Subcutaneous adipose tissue (tissue), 4 donors: ENCODE measurements around the gene FRMD5. TPM values are rescaled to one million over a fixed set of nuclear protein-coding genes. Genes with fewer than 3 reads are reported as not detected.

Experiments used
- CTCF ChIP-seq: fragments of 450-650 bp; IDR thresholded peaks from one replicate; pipeline ENCODE4 v1.5.1; 2016; ENCODE audit warnings: low read depth, mild to moderate bottlenecking, control low read depth, antibody characterized with exemption, moderate library complexity
- total RNA-seq, 4 donors: library from RNA; depleted of rRNA; stranded (reverse); fragments of >200 nt; gene quantifications; one replicate each; pipeline ENCODE4 v1.1.0, GENCODE V29; 2016

Gene FRMD5
- total RNA-seq, 4 donors from 2014 or later, result 0.34 TPM; not detected in 3

- TF ChIP-seq CTCF, result no peak
These were observed 335.5 kb downstream of the FRMD5 start for GRCh38 chr15:43859546-43859945.

- no peak for TF ChIP-seq CTCF
These were observed 340.3 kb downstream of the FRMD5 start for GRCh38 chr15:43854801-43855200.

- no peak for TF ChIP-seq CTCF
These were observed 342.5 kb downstream of the FRMD5 start for GRCh38 chr15:43852607-43853006.

- TF ChIP-seq CTCF, result no peak
These were observed 343.8 kb downstream of the FRMD5 start for GRCh38 chr15:43851251-43851650.

- no peak for TF ChIP-seq CTCF
These were observed 349.6 kb downstream of the FRMD5 start for GRCh38 chr15:43845421-43845820.

GRCh38 chr15:43828061-43828657, 366.9 kb downstream of the FRMD5 start:
- no peak for TF ChIP-seq CTCF

- no peak for TF ChIP-seq CTCF
These were observed 368.3 kb downstream of the FRMD5 start, which contains the start of gene WDR76 for GRCh38 chr15:43826508-43827341. Gene WDR76 (plus strand): TSS chr15:43827002. CDS start chr15:43827033, 31 bp downstream.
